Hepatocyte (in vitro differentiated cells): ENCODE data around the gene MAPK4.

Experiments
- CTCF ChIP-seq: fragments of 200-600 bp; sonication (generic); IDR thresholded peaks from 2 replicates; pipeline ENCODE4 v1.5.1; 2016; ENCODE audit warnings: antibody characterized with exemption, mild to moderate bottlenecking; ENCODE audit not compliant: poor library complexity
- EZH2phosphoT487 ChIP-seq: fragments of 200-600 bp; sonication (generic); IDR thresholded peaks from one replicate; pipeline ENCODE4 v1.6.1; 2018; ENCODE audit warnings: antibody characterized with exemption, mild to moderate bottlenecking, low read depth, moderate library complexity; ENCODE audit not compliant: unreplicated experiment, severe bottlenecking

- TF ChIP-seq CTCF (no peak), EZH2phosphoT487 (no peak)
Observed at GRCh38 chr18:50757358-50757757, 197.5 kb downstream of the MAPK4 start.
